ENCODE measurements around the gene CEMIP2. TPM values are rescaled to one million over a fixed set of nuclear protein-coding genes. Genes with fewer than 3 reads are reported as not detected.
"Not testable (repeated sequence)": the region's sequence is repeated elsewhere in the genome, so short reads cannot be mapped to it uniquely, and the experiment has no call there.

Gene CEMIP2
- total and polyA plus RNA-seq, 4 donors, result 18.8 to 123 (median 38.6) TPM

GRCh38 chr9:71692337-71692736, 76.0 kb downstream of the CEMIP2 start:
- Histone ChIP-seq H3K9ac (ENCODE audit: low read depth in 1 of 2, low read length in 2 of 2) (no peak overlapping the region), H3K4me1 (ENCODE audit: control insufficient read depth in 4 of 4, insufficient read depth in 4 of 4, low read length in 3 of 4) (peaks cover 4 to 8% (median 7%) of the 10 kb centered on the region in 4 donors), H3K27ac (ENCODE audit: low read depth in 1 of 2, low read length in 2 of 2) (peak overlapping the region; percentile 2 to 58), H3K36me3 (ENCODE audit: control insufficient read depth in 4 of 4, insufficient read depth in 3 of 4, low read depth in 1 of 4, low read length in 3 of 4) (peaks cover 13 to 35% (median 22%) of the 10 kb centered on the region in 4 donors), H3K9me3 (ENCODE audit: control insufficient read depth in 4 of 4, low read length in 3 of 4) (no peaks in the 10 kb centered on the region), H3K27me3 (ENCODE audit: control insufficient read depth in 4 of 4, insufficient read depth in 4 of 4, low read length in 3 of 4) (no peaks in the 10 kb centered on the region), H3K4me3 (ENCODE audit: low read depth in 1 of 3, low read length in 3 of 3) (no peak overlapping the region)
- peak; percentile 43 for TF ChIP-seq MAX (IDR thresholded peaks at IDR 0.05)
- TF ChIP-seq FOXA1 (IDR thresholded peaks at IDR 0.05), result no peak
- peak; percentile 25 for TF ChIP-seq SP1 (IDR thresholded peaks at IDR 0.05)
- peak; percentile 29 to 45 for TF ChIP-seq HNF4A (conservative IDR thresholded peaks at IDR 0.05)
- peak; percentile 43 to 44 for TF ChIP-seq RXRA (IDR thresholded peaks at IDR 0.05)
- TF ChIP-seq JUND (IDR thresholded peaks at IDR 0.05), result peak in 1 of 2 donors; percentile 29
- peak in 1 of 2 donors; percentile 41 for TF ChIP-seq EGR1 (IDR thresholded peaks at IDR 0.05; ENCODE audit: low read depth in 2 of 2)
- no peak for TF ChIP-seq HNF4G (IDR thresholded peaks at IDR 0.05)
- TF ChIP-seq RAD21 (IDR thresholded peaks at IDR 0.05), result peak in 1 of 2 donors; percentile 38
- no peak for TF ChIP-seq TAF1 (conservative IDR thresholded peaks at IDR 0.05)
- TF ChIP-seq YY1 (IDR thresholded peaks at IDR 0.05), result peak; percentile 26
- TF ChIP-seq, protein P1, sequence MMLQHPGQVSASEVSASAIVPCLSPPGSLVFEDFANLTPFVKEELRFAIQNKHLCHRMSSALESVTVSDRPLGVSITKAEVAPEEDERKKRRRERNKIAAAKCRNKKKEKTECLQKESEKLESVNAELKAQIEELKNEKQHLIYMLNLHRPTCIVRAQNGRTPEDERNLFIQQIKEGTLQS (IDR thresholded peaks at IDR 0.05), result peak; percentile 83
- 10% methylated on average over 1 of the region's 1 CpG for WGBS
- no peak for DNase-seq (ENCODE audit: low spot score)

DNA sequence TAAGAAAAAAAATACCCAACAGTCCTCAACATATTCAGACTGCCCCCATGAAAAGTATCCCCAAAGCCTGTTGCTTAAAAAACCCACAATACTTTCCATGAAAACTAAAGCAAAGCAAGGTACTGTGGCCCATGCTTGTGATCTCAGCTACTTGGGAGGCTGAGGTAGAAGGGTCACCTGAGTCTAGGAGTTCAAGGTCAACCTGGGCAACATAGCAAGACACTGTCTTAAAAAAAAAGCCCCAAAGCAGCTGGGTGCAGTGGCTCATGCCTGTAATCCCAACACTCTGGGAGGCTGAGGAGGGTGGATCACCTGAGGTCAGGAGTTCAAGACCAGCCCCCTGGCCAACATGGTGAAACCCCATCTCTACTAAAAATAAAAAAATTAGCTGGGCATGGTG, 76.7 kb downstream of the CEMIP2 start:
- DNase-seq (ENCODE audit: low spot score); H3K9ac ChIP-seq (ENCODE audit: low read depth in 1 of 2, low read length in 2 of 2); H3K9me3 ChIP-seq (ENCODE audit: control insufficient read depth in 4 of 4, low read length in 3 of 4); H3K27me3 ChIP-seq (ENCODE audit: control insufficient read depth in 4 of 4, insufficient read depth in 4 of 4, low read length in 3 of 4); H3K4me1 ChIP-seq (ENCODE audit: control insufficient read depth in 4 of 4, insufficient read depth in 4 of 4, low read length in 3 of 4); H3K4me3 ChIP-seq (ENCODE audit: low read depth in 1 of 3, low read length in 3 of 3): not testable (repeated sequence)
- H3K36me3 ChIP-seq (ENCODE audit: control insufficient read depth in 4 of 4, insufficient read depth in 3 of 4, low read depth in 1 of 4, low read length in 3 of 4), result peaks cover 13 to 30% (median 20%) of the 10 kb centered on the region in 4 donors
- H3K27ac ChIP-seq (ENCODE audit: low read depth in 1 of 2, low read length in 2 of 2), result peak overlapping the region in 1 of 2 donors; percentile 2

GRCh38 chr9:71690689-71691435, 77.5 kb downstream of the CEMIP2 start:
- H3K9me3 ChIP-seq (ENCODE audit: control insufficient read depth in 4 of 4, low read length in 3 of 4), result no peaks in the 10 kb centered on the region
- WGBS, result 91% methylated on average over 6 of the region's 6 CpGs
- no peak for DNase-seq (ENCODE audit: low spot score)
- H3K4me1 ChIP-seq (ENCODE audit: control insufficient read depth in 4 of 4, insufficient read depth in 4 of 4, low read length in 3 of 4), result peaks cover 4 to 11% (median 9%) of the 10 kb centered on the region in 4 donors
- peak overlapping the region in 1 of 2 donors; percentile 17 for H3K27ac ChIP-seq (ENCODE audit: low read depth in 1 of 2, low read length in 2 of 2)
- TF ChIP-seq HNF4G (IDR thresholded peaks at IDR 0.05), result no peak
- TF ChIP-seq FOXA2 (IDR thresholded peaks at IDR 0.05), result no peak
- no peak for TF ChIP-seq HNF4A (conservative IDR thresholded peaks at IDR 0.05)
- no peak for TF ChIP-seq SP1 (IDR thresholded peaks at IDR 0.05)
- TF ChIP-seq, protein P2, sequence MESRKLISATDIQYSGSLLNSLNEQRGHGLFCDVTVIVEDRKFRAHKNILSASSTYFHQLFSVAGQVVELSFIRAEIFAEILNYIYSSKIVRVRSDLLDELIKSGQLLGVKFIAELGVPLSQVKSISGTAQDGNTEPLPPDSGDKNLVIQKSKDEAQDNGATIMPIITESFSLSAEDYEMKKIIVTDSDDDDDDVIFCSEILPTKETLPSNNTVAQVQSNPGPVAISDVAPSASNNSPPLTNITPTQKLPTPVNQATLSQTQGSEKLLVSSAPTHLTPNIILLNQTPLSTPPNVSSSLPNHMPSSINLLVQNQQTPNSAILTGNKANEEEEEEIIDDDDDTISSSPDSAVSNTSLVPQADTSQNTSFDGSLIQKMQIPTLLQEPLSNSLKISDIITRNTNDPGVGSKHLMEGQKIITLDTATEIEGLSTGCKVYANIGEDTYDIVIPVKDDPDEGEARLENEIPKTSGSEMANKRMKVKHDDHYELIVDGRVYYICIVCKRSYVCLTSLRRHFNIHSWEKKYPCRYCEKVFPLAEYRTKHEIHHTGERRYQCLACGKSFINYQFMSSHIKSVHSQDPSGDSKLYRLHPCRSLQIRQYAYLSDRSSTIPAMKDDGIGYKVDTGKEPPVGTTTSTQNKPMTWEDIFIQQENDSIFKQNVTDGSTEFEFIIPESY (IDR thresholded peaks at IDR 0.05), result no peak
- TF ChIP-seq EGR1 (IDR thresholded peaks at IDR 0.05; ENCODE audit: low read depth in 2 of 2), result no peak
- TF ChIP-seq, protein P1 (IDR thresholded peaks at IDR 0.05), result no peak
- no peak for TF ChIP-seq JUND (IDR thresholded peaks at IDR 0.05)
- no peak for TF ChIP-seq REST (IDR thresholded peaks at IDR 0.05)
- TF ChIP-seq FOXA1 (IDR thresholded peaks at IDR 0.05), result no peak
- no peak for TF ChIP-seq RXRA (IDR thresholded peaks at IDR 0.05)
- TF ChIP-seq NR2F2 (IDR thresholded peaks at IDR 0.05), result no peak
- TF ChIP-seq MAX (IDR thresholded peaks at IDR 0.05), result no peak
- H3K9ac ChIP-seq (ENCODE audit: low read depth in 1 of 2, low read length in 2 of 2), result no peak overlapping the region
- H3K36me3 ChIP-seq (ENCODE audit: control insufficient read depth in 4 of 4, insufficient read depth in 3 of 4, low read depth in 1 of 4, low read length in 3 of 4), result peaks cover 13 to 35% (median 21%) of the 10 kb centered on the region in 4 donors
- H3K27me3 ChIP-seq (ENCODE audit: control insufficient read depth in 4 of 4, insufficient read depth in 4 of 4, low read length in 3 of 4), result no peaks in the 10 kb centered on the region
- H3K4me3 ChIP-seq (ENCODE audit: low read depth in 1 of 3, low read length in 3 of 3), result no peak overlapping the region

All from liver (tissue), 9 donors.